ENCODE measurements around the gene FBXO38. TPM values are rescaled to one million over a fixed set of nuclear protein-coding genes. Genes with fewer than 3 reads are reported as not detected.

Gene FBXO38
- total RNA-seq, 1 donor from 2014 or later: 60.0 TPM

GRCh38 chr5:148382961-148383360, 797 bp upstream of the FBXO38 start:
- Histone ChIP-seq H3K4me1 (ENCODE audit: control insufficient read depth in 3 of 3, insufficient read depth in 3 of 3, low read length in 3 of 3) (peaks cover 12 to 28% (median 24%) of the 10 kb centered on the region in 3 donors), H3K27ac (ENCODE audit: low read depth, low read length) (peak overlapping the region; percentile 95), H3K9me3 (ENCODE audit: control insufficient read depth in 3 of 3, low read length in 3 of 3) (no peaks in the 10 kb centered on the region), H3K9ac (ENCODE audit: low read depth in 1 of 3, low read length in 3 of 3) (peak overlapping the region; percentile 94 to 99 (median 95)), H3K36me3 (ENCODE audit: control insufficient read depth in 3 of 3, insufficient read depth in 3 of 3, low read length in 3 of 3) (peaks cover 0 to under 1% (median 0%) of the 10 kb centered on the region in 3 donors), H3K4me3 (ENCODE audit: low read length in 3 of 3) (peak overlapping the region; percentile 83 to 95 (median 88)), H3K27me3 (ENCODE audit: control insufficient read depth in 3 of 3, insufficient read depth in 3 of 3, low read length in 3 of 3) (no peaks in the 10 kb centered on the region)

GRCh38 chr5:148384380-148384737, 601 bp downstream of the FBXO38 start:
- Histone ChIP-seq H3K27ac (ENCODE audit: low read depth, low read length) (peak overlapping the region; percentile 95), H3K9me3 (ENCODE audit: control insufficient read depth in 3 of 3, low read length in 3 of 3) (no peaks in the 10 kb centered on the region), H3K27me3 (ENCODE audit: control insufficient read depth in 3 of 3, insufficient read depth in 3 of 3, low read length in 3 of 3) (no peaks in the 10 kb centered on the region), H3K9ac (ENCODE audit: low read depth in 1 of 3, low read length in 3 of 3) (peak overlapping the region; percentile 94 to 99 (median 95)), H3K36me3 (ENCODE audit: control insufficient read depth in 3 of 3, insufficient read depth in 3 of 3, low read length in 3 of 3) (no peaks in the 10 kb centered on the region), H3K4me3 (ENCODE audit: low read length in 3 of 3) (peak overlapping the region; percentile 83 to 95 (median 88)), H3K4me1 (ENCODE audit: control insufficient read depth in 3 of 3, insufficient read depth in 3 of 3, low read length in 3 of 3) (peaks cover 12 to 28% (median 24%) of the 10 kb centered on the region in 3 donors)

- H3K9ac ChIP-seq (ENCODE audit: low read depth in 1 of 3, low read length in 3 of 3): peak overlapping the region in 1 of 3 donors; percentile 99
- H3K27ac ChIP-seq (ENCODE audit: low read depth, low read length): no peak overlapping the region
- H3K4me3 ChIP-seq (ENCODE audit: low read length in 3 of 3): peak overlapping the region in 1 of 3 donors; percentile 95
- no peaks in the 10 kb centered on the region for H3K27me3 ChIP-seq (ENCODE audit: control insufficient read depth in 3 of 3, insufficient read depth in 3 of 3, low read length in 3 of 3)
- H3K4me1 ChIP-seq (ENCODE audit: control insufficient read depth in 3 of 3, insufficient read depth in 3 of 3, low read length in 3 of 3): peaks cover 12 to 28% (median 24%) of the 10 kb centered on the region in 3 donors
- H3K9me3 ChIP-seq (ENCODE audit: control insufficient read depth in 3 of 3, low read length in 3 of 3): no peaks in the 10 kb centered on the region
- H3K36me3 ChIP-seq (ENCODE audit: control insufficient read depth in 3 of 3, insufficient read depth in 3 of 3, low read length in 3 of 3): no peaks in the 10 kb centered on the region
These were observed 1.3 kb downstream of the FBXO38 start for GRCh38 chr5:148385094-148385493.

GRCh38 chr5:148386041-148386440, 2.3 kb downstream of the FBXO38 start:
- H3K4me3 ChIP-seq (ENCODE audit: low read length in 3 of 3): no peak overlapping the region

GRCh38 chr5:148387325-148387724, 3.6 kb downstream of the FBXO38 start:
- no peak overlapping the region for H3K27ac ChIP-seq (ENCODE audit: low read depth, low read length)
- no peak overlapping the region for H3K4me3 ChIP-seq (ENCODE audit: low read length in 3 of 3)
- no peaks in the 10 kb centered on the region for H3K9me3 ChIP-seq (ENCODE audit: control insufficient read depth in 3 of 3, low read length in 3 of 3)
- H3K27me3 ChIP-seq (ENCODE audit: control insufficient read depth in 3 of 3, insufficient read depth in 3 of 3, low read length in 3 of 3): no peaks in the 10 kb centered on the region
- H3K36me3 ChIP-seq (ENCODE audit: control insufficient read depth in 3 of 3, insufficient read depth in 3 of 3, low read length in 3 of 3): no peaks in the 10 kb centered on the region
- H3K4me1 ChIP-seq (ENCODE audit: control insufficient read depth in 3 of 3, insufficient read depth in 3 of 3, low read length in 3 of 3): peaks cover 12 to 28% (median 24%) of the 10 kb centered on the region in 3 donors
- no peak overlapping the region for H3K9ac ChIP-seq (ENCODE audit: low read depth in 1 of 3, low read length in 3 of 3)

More at GRCh38 chr5:148386041-148386440, 2.3 kb downstream of the FBXO38 start:
- no peaks in the 10 kb centered on the region for H3K9me3 ChIP-seq (ENCODE audit: control insufficient read depth in 3 of 3, low read length in 3 of 3)
- H3K27ac ChIP-seq (ENCODE audit: low read depth, low read length): no peak overlapping the region
- H3K36me3 ChIP-seq (ENCODE audit: control insufficient read depth in 3 of 3, insufficient read depth in 3 of 3, low read length in 3 of 3): no peaks in the 10 kb centered on the region
- H3K9ac ChIP-seq (ENCODE audit: low read depth in 1 of 3, low read length in 3 of 3): peak overlapping the region in 1 of 3 donors; percentile 23
- H3K4me1 ChIP-seq (ENCODE audit: control insufficient read depth in 3 of 3, insufficient read depth in 3 of 3, low read length in 3 of 3): peaks cover 12 to 28% (median 24%) of the 10 kb centered on the region in 3 donors
- H3K27me3 ChIP-seq (ENCODE audit: control insufficient read depth in 3 of 3, insufficient read depth in 3 of 3, low read length in 3 of 3): no peaks in the 10 kb centered on the region

GRCh38 chr5:148388696-148389095, 4.9 kb downstream of the FBXO38 start:
- H3K9ac ChIP-seq (ENCODE audit: low read depth in 1 of 3, low read length in 3 of 3): no peak overlapping the region
- H3K4me3 ChIP-seq (ENCODE audit: low read length in 3 of 3): no peak overlapping the region
- H3K9me3 ChIP-seq (ENCODE audit: control insufficient read depth in 3 of 3, low read length in 3 of 3): no peaks in the 10 kb centered on the region
- H3K4me1 ChIP-seq (ENCODE audit: control insufficient read depth in 3 of 3, insufficient read depth in 3 of 3, low read length in 3 of 3): peaks cover 12 to 24% (median 21%) of the 10 kb centered on the region in 3 donors
- no peaks in the 10 kb centered on the region for H3K36me3 ChIP-seq (ENCODE audit: control insufficient read depth in 3 of 3, insufficient read depth in 3 of 3, low read length in 3 of 3)
- no peaks in the 10 kb centered on the region for H3K27me3 ChIP-seq (ENCODE audit: control insufficient read depth in 3 of 3, insufficient read depth in 3 of 3, low read length in 3 of 3)
- no peak overlapping the region for H3K27ac ChIP-seq (ENCODE audit: low read depth, low read length)

GRCh38 chr5:148390914-148391313, 7.2 kb downstream of the FBXO38 start:
- Histone ChIP-seq H3K27me3 (ENCODE audit: control insufficient read depth in 3 of 3, insufficient read depth in 3 of 3, low read length in 3 of 3) (no peaks in the 10 kb centered on the region), H3K4me3 (ENCODE audit: low read length in 3 of 3) (no peak overlapping the region), H3K27ac (ENCODE audit: low read depth, low read length) (no peak overlapping the region), H3K9me3 (ENCODE audit: control insufficient read depth in 3 of 3, low read length in 3 of 3) (no peaks in the 10 kb centered on the region), H3K4me1 (ENCODE audit: control insufficient read depth in 3 of 3, insufficient read depth in 3 of 3, low read length in 3 of 3) (peaks cover 2 to 6% (median 4%) of the 10 kb centered on the region in 3 donors), H3K9ac (ENCODE audit: low read depth in 1 of 3, low read length in 3 of 3) (no peak overlapping the region), H3K36me3 (ENCODE audit: control insufficient read depth in 3 of 3, insufficient read depth in 3 of 3, low read length in 3 of 3) (peaks cover 0 to 6% (median 2%) of the 10 kb centered on the region in 3 donors)

GRCh38 chr5:148391422-148391821, 7.7 kb downstream of the FBXO38 start:
- Histone ChIP-seq H3K36me3 (ENCODE audit: control insufficient read depth in 3 of 3, insufficient read depth in 3 of 3, low read length in 3 of 3) (peaks cover 0 to 6% (median 2%) of the 10 kb centered on the region in 3 donors), H3K4me1 (ENCODE audit: control insufficient read depth in 3 of 3, insufficient read depth in 3 of 3, low read length in 3 of 3) (peaks cover 0 to under 1% (median 0%) of the 10 kb centered on the region in 3 donors), H3K4me3 (ENCODE audit: low read length in 3 of 3) (no peak overlapping the region), H3K27ac (ENCODE audit: low read depth, low read length) (no peak overlapping the region), H3K27me3 (ENCODE audit: control insufficient read depth in 3 of 3, insufficient read depth in 3 of 3, low read length in 3 of 3) (no peaks in the 10 kb centered on the region), H3K9ac (ENCODE audit: low read depth in 1 of 3, low read length in 3 of 3) (no peak overlapping the region), H3K9me3 (ENCODE audit: control insufficient read depth in 3 of 3, low read length in 3 of 3) (no peaks in the 10 kb centered on the region)

- H3K4me1 ChIP-seq (ENCODE audit: control insufficient read depth in 3 of 3, insufficient read depth in 3 of 3, low read length in 3 of 3): no peaks in the 10 kb centered on the region
- no peaks in the 10 kb centered on the region for H3K9me3 ChIP-seq (ENCODE audit: control insufficient read depth in 3 of 3, low read length in 3 of 3)
- H3K36me3 ChIP-seq (ENCODE audit: control insufficient read depth in 3 of 3, insufficient read depth in 3 of 3, low read length in 3 of 3): peaks cover 0 to 10% (median 7%) of the 10 kb centered on the region in 3 donors
- no peak overlapping the region for H3K27ac ChIP-seq (ENCODE audit: low read depth, low read length)
- no peaks in the 10 kb centered on the region for H3K27me3 ChIP-seq (ENCODE audit: control insufficient read depth in 3 of 3, insufficient read depth in 3 of 3, low read length in 3 of 3)
- H3K4me3 ChIP-seq (ENCODE audit: low read length in 3 of 3): no peak overlapping the region
- H3K9ac ChIP-seq (ENCODE audit: low read depth in 1 of 3, low read length in 3 of 3): no peak overlapping the region
These were observed 9.6 kb downstream of the FBXO38 start for GRCh38 chr5:148393390-148393741.

GRCh38 chr5:148394587-148395019, 10.8 kb downstream of the FBXO38 start:
- no peak overlapping the region for H3K27ac ChIP-seq (ENCODE audit: low read depth, low read length)
- no peaks in the 10 kb centered on the region for H3K9me3 ChIP-seq (ENCODE audit: control insufficient read depth in 3 of 3, low read length in 3 of 3)
- no peak overlapping the region for H3K9ac ChIP-seq (ENCODE audit: low read depth in 1 of 3, low read length in 3 of 3)
- H3K36me3 ChIP-seq (ENCODE audit: control insufficient read depth in 3 of 3, insufficient read depth in 3 of 3, low read length in 3 of 3): peaks cover 3 to 16% (median 10%) of the 10 kb centered on the region in 3 donors
- H3K4me3 ChIP-seq (ENCODE audit: low read length in 3 of 3): no peak overlapping the region
- H3K4me1 ChIP-seq (ENCODE audit: control insufficient read depth in 3 of 3, insufficient read depth in 3 of 3, low read length in 3 of 3): no peaks in the 10 kb centered on the region
- no peaks in the 10 kb centered on the region for H3K27me3 ChIP-seq (ENCODE audit: control insufficient read depth in 3 of 3, insufficient read depth in 3 of 3, low read length in 3 of 3)
